Effector CD4-positive, alpha-beta T cell (primary cell): ENCODE measurements around the gene IPO5.

Experiments
- DNase-seq: peaks from one replicate; pipeline ENCODE4 v3.0.0-alpha.2; 2020

The IPO5 gene

GRCh38 chr13:98066636-98067035 lies 113.2 kb downstream of the IPO5 start:
- DNase-seq: no peak

- DNase-seq: no peak
Measured at GRCh38 chr13:98068521-98068920, 115.0 kb downstream of the IPO5 start.

GRCh38 chr13:98069985-98070384 lies 116.5 kb downstream of the IPO5 start:
- DNase-seq: no peak

GRCh38 chr13:98071316-98071715 lies 117.8 kb downstream of the IPO5 start:
- no peak for DNase-seq

- no peak for DNase-seq
Measured at GRCh38 chr13:98072476-98072875, 119.0 kb downstream of the IPO5 start.
